ENCODE results near the gene MPDZ.

Gene MPDZ

GRCh38 chr9:13189362-13189761 is 90.1 kb downstream of the MPDZ start:
- in situ Hi-C loops (cut with MboI; ENCODE audit: low sequenced_read_pairs), result no loop called here

GRCh38 chr9:13186774-13187173 is 92.7 kb downstream of the MPDZ start:
- in situ Hi-C loops (cut with MboI; ENCODE audit: low sequenced_read_pairs), result no loop called here

GRCh38 chr9:13186091-13186490 is 93.4 kb downstream of the MPDZ start:
- in situ Hi-C loops (cut with MboI; ENCODE audit: low sequenced_read_pairs), result no loop called here

DNA sequence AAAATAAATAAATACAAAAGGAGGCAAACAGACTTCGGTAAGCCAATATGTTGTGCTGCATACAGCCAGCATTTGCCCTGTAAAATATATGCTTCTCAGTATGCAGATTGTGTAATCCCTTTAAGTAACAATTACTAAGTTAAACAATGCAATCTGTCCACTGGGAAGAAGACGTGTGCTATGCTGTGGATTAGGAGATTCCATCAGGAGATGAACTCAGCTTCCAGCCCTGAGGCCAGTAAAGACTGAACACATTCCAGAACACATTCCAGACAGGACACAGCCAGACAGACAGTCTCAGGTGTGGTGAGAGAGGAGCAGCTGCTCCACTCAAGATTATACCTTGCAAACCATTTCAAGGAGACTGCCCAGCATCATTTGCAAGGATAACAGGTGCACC is 97.8 kb downstream of the MPDZ start:
- in situ Hi-C loops (cut with MboI; ENCODE audit: low sequenced_read_pairs), result no loop called here

DNA sequence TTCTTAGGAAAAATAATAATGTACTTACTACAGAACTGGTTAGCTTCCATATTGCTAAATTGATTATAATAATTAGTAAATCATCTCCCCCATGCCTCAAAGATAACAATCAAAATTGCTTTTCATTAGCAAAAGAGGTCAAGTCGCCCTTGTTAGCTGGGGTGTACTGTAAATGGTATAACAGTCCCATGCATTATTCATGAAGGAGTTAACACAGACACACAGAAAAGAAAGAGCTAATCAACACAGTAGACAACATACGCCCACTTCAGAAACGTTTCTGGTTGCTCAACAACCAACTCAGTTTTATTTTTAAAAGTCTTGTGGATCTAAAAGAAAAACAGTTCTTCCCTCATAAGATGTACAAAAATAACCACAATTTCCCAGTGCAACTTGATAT is 100.2 kb downstream of the MPDZ start:
- in situ Hi-C loops (cut with MboI; ENCODE audit: low sequenced_read_pairs), result no loop called here

DNA sequence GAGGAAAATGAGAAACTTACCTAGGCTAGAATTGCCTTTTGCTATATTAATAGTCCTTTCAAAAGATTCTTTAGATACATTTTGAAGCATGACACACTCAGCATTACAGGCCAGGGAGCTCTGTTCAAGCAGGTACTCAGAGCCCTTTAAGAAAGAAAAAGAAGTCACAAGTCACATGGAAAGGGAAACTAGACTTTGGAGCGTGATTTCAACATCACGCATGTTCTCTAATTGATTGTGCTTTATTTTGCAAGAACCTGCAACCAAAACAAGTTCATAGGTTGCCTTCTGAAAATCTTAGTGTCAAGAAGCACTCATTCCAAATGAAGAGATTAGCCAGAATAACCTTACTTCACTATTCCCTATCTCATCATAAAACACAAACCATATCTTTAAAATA is 103.8 kb downstream of the MPDZ start:
- in situ Hi-C loops (cut with MboI; ENCODE audit: low sequenced_read_pairs), result no loop called here

DNA sequence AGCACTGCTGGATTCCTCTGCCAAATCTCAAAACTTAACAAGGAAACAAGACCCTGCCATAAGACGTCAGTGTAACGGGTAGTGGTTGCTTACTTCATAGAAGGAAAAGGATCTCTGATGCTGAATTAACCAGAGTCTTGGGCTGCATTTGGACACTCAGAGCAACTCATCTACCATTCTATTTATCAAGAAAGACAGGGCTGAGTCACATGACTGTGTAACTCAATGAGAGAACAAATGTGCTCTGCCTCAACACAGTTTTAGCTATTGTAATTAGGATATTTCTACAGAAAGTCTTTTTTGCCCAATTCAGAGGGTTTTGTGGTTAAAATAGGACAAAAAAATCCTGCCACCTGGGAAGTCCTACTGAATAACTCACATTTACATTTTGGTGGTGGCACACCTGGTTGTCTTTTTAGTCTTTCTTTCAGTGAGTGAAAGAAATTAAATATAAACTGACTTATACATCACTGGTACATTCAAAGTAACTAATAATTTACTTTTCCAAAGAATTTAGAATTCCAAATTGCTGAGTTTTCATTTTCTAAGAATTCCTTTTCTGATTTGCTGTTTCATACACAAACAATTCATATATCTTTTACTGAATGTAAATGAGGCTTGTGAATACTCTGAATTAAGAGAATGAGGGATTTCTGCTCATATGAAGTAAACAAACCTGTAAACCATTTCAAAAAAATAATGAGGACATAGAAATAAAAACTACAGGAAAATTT is 104.4 kb downstream of the MPDZ start:
- in situ Hi-C loops (cut with MboI; ENCODE audit: low sequenced_read_pairs), result no loop called here

- in situ Hi-C loops (cut with MboI; ENCODE audit: low sequenced_read_pairs), result no loop called here
These were observed 105.9 kb downstream of the MPDZ start for GRCh38 chr9:13173553-13173952.

GRCh38 chr9:13171261-13171660 is 108.2 kb downstream of the MPDZ start:
- in situ Hi-C loops (cut with MboI; ENCODE audit: low sequenced_read_pairs), result no loop called here

- in situ Hi-C loops (cut with MboI; ENCODE audit: low sequenced_read_pairs), result no loop called here
These were observed 112.5 kb downstream of the MPDZ start for GRCh38 chr9:13166996-13167395.

DNA sequence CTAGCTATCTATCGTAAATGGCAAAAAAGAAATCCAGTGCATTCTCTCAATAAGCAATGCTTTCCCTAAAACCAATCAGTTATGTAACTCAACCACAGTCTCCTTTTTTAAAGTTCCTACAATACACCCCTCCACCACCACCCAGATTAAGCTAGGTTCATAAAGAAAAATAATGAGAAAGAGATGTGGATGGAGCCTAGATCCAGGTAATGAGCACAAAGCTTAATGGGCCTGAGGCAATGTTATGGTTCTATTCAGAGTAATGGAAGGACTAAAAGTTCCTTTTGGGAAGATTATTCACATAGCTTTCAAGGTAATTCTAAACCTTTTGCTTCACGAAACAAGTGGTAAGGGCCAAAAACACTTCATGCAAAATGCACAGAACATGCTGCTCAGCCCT is 113.5 kb downstream of the MPDZ start:
- in situ Hi-C loops (cut with MboI; ENCODE audit: low sequenced_read_pairs), result no loop called here

- in situ Hi-C loops (cut with MboI; ENCODE audit: low sequenced_read_pairs), result no loop called here
These were observed 114.1 kb downstream of the MPDZ start for GRCh38 chr9:13165236-13165945.

- in situ Hi-C loops (cut with MboI; ENCODE audit: low sequenced_read_pairs), result no loop called here
These were observed 115.5 kb downstream of the MPDZ start for GRCh38 chr9:13163946-13164345.

DNA sequence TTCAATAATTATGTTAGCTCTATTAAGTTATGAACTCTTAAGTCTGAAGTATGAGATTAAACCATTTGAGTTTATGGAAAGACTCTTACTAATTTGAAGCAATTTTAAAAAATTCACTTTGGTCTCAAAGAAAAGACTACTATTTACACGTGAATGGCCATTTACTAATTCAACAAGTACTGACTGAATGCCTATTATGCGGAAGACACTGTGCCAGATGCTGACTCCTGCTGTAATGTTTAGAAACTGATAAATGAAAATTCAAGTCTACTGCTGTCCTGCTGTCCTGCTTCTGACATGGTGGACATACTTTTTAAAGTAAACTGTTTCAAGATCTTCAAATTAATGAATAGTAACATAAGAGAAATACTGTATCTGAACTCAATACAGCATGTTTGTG is 116.2 kb downstream of the MPDZ start:
- in situ Hi-C loops (cut with MboI; ENCODE audit: low sequenced_read_pairs), result no loop called here

- in situ Hi-C loops (cut with MboI; ENCODE audit: low sequenced_read_pairs), result no loop called here
These were observed 119.4 kb downstream of the MPDZ start for GRCh38 chr9:13160051-13160450.

- in situ Hi-C loops (cut with MboI; ENCODE audit: low sequenced_read_pairs), result no loop called here
These were observed 120.5 kb downstream of the MPDZ start for GRCh38 chr9:13158986-13159385.

GRCh38 chr9:13151489-13151888 is 128.0 kb downstream of the MPDZ start:
- in situ Hi-C loops (cut with MboI; ENCODE audit: low sequenced_read_pairs), result no loop called here

GRCh38 chr9:13149454-13149853 is 130.0 kb downstream of the MPDZ start:
- in situ Hi-C loops (cut with MboI; ENCODE audit: low sequenced_read_pairs), result no loop called here

- in situ Hi-C loops (cut with MboI; ENCODE audit: low sequenced_read_pairs), result no loop called here
These were observed 132.7 kb downstream of the MPDZ start for GRCh38 chr9:13146840-13147239.

- in situ Hi-C loops (cut with MboI; ENCODE audit: low sequenced_read_pairs), result no loop called here
These were observed 134.2 kb downstream of the MPDZ start for GRCh38 chr9:13145340-13145739.

DNA sequence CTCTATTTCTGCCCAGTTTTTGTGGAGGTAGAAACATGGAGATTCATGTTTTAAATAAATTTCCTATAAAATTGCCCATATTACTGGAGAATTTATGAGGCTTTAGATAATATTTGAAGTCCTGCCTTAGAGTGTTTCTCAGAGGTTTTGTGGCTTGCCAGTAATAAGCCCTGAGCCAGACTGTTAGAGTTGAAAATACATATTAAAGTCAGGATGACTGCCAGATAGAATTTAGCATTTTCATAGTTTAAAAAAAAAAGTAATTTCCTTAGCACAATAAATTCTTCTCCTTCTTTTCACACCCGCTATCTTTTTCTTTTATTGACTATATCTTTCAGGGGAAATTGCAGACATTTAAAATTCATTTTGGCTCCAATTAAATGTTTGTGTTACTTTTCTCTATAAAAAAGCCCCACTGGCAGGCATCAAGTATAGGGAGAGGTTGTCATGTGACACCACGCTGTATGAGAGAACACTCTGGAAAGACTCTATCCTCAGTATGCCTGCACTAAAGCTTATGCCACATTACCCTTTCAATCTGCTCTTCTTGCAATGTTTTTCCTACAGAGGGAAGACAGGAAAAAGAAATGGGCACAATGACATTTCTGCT is 135.2 kb downstream of the MPDZ start:
- in situ Hi-C loops (cut with MboI; ENCODE audit: low sequenced_read_pairs), result no loop called here

DNA sequence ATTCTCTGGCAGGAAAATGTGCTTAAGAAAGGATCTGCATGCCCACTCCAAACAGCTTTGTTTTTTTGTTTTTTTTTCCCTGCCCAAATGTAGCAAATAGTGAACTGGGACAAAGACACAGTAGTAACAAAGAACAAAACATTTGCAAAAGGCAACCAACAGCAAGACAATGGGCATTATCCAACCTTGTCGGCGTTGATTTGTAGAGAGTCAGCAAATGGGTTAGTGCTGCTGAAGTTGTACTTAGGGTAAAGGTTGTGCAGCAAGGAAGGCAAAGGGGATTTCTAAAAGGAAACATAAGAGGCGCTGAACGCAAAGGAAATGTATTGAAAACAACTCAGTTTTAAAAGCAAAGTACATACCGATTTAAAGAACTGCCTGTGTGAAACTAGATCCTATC is 136.2 kb downstream of the MPDZ start:
- in situ Hi-C loops (cut with MboI; ENCODE audit: low sequenced_read_pairs), result no loop called here

All from HL-60/S4 treated with phorbol 12-myristate 13-acetate at 8.2 ng/mL for 4 days and 3 days (cell line).